H1 (cell line): ENCODE measurements around the gene ZNF546. TPM values are rescaled to one million over a fixed set of nuclear protein-coding genes. Genes with fewer than 3 reads are reported as not detected.

Source experiments
- CTCF ChIA-PET: fragments of 300-600 bp; sonication (Branson Sonifier 250); formaldehyde crosslinking; loops from one replicate; lab custom pipeline; 2021; ENCODE audit not compliant: partially characterized antibody; lab: Charles Lee
- POLR2A ChIA-PET: fragments of 300-600 bp; sonication (Branson Sonifier 250); formaldehyde crosslinking; loops from one replicate; lab custom pipeline; 2021; ENCODE audit warnings: inconsistent platforms; ENCODE audit not compliant: partially characterized antibody; lab: Charles Lee
- DNase-seq, 2 experiments: peaks; one replicate each; pipeline versions ENCODE4 v3.0.0 to v3.0.0-alpha.2; 2010 to 2022; ENCODE audit warnings: low spot score in 2 of 2, low read depth in 1 of 2, mixed read lengths in 1 of 2
- FAIRE-seq: peaks from 2 replicates; lab custom pipeline; 2011; peaks lifted over from hg19 to GRCh38; lab: Jason Lieb, UNC
- H2AFZ ChIP-seq: 2 replicates; pipeline ENCODE4 v1.8.1; 2012; ENCODE audit warnings: low read length, inconsistent platforms
- H2AK5ac ChIP-seq: 2 replicates; pipeline ENCODE4 v1.6.1; 2013; ENCODE audit warnings: low read depth, low read length
- H2BK120ac ChIP-seq: replicated peaks from 2 replicates; pipeline ENCODE3; 2013; ENCODE audit warnings: low read depth, low read length, inconsistent platforms
- H2BK12ac ChIP-seq: 2 replicates; pipeline ENCODE4 v1.6.1; 2013; ENCODE audit warnings: low read depth, low read length
- H2BK15ac ChIP-seq: 2 replicates; pipeline ENCODE4 v1.6.1; 2013; ENCODE audit warnings: low read length
- H2BK20ac ChIP-seq: 2 replicates; pipeline ENCODE4 v1.6.1; 2013; ENCODE audit warnings: low read length
- H2BK5ac ChIP-seq: 2 replicates; pipeline ENCODE4 v1.6.1; 2013; ENCODE audit warnings: low read depth, low read length
- H3K14ac ChIP-seq: 2 replicates; pipeline ENCODE4 v1.6.1; 2013; ENCODE audit warnings: inconsistent platforms; ENCODE audit not compliant: insufficient read length
- H3K18ac ChIP-seq: 2 replicates; pipeline ENCODE4 v1.6.1; 2013; ENCODE audit warnings: low read length; ENCODE audit errors: extremely low read depth
- H3K23ac ChIP-seq: 2 replicates; pipeline ENCODE4 v1.6.1; 2013; ENCODE audit warnings: inconsistent platforms; ENCODE audit not compliant: insufficient read length
- H3K23me2 ChIP-seq: 2 replicates; pipeline ENCODE4 v1.6.1; 2013; ENCODE audit warnings: low read depth, low read length
- H3K27ac ChIP-seq: 2 replicates; pipeline ENCODE4 v1.6.1; 2011; ENCODE audit warnings: low read depth, low read length, inconsistent platforms
- H3K27me3 ChIP-seq, 4 experiments: replicated peaks in 1 of 4; 1 replicate in 1 of 4; 2 replicates in 3 of 4; pipeline versions ENCODE4 v1.6.1 to v1.8.1; 2011 to 2013; ENCODE audit warnings: low read length in 3 of 4, mild to moderate bottlenecking in 3 of 4, inconsistent platforms in 2 of 4, mixed read lengths in 2 of 4, moderate library complexity in 1 of 4; ENCODE audit not compliant: control insufficient read depth in 3 of 4, insufficient read depth in 3 of 4; ENCODE audit errors: extremely low read depth in 1 of 4
- H3K36me3 ChIP-seq, 4 experiments: 2 replicates each; pipeline versions ENCODE4 v1.6.1 to v1.8.1; 2011 to 2013; ENCODE audit warnings: mild to moderate bottlenecking in 4 of 4, low read length in 3 of 4, moderate library complexity in 2 of 4, control low read depth in 1 of 4, inconsistent platforms in 1 of 4; ENCODE audit not compliant: insufficient read depth in 4 of 4, control insufficient read depth in 2 of 4
- H3K4ac ChIP-seq: replicated peaks from 2 replicates; pipeline ENCODE3; 2013; ENCODE audit warnings: low read length, low read depth, mixed read lengths, inconsistent platforms; ENCODE audit not compliant: insufficient read length
- H3K4me1 ChIP-seq, 4 experiments: replicated peaks in 1 of 4; 1 replicate in 1 of 4; 2 replicates in 3 of 4; pipeline versions ENCODE4 v1.6.1 to v1.8.1; 2011 to 2013; ENCODE audit warnings: low read length in 3 of 4, inconsistent platforms in 2 of 4, mixed read lengths in 1 of 4; ENCODE audit not compliant: insufficient read depth in 4 of 4, control insufficient read depth in 3 of 4
- H3K4me2 ChIP-seq, 2 experiments: 2 replicates each; pipeline versions ENCODE4 v1.6.1 to v1.8.1; 2011 to 2013; ENCODE audit warnings: low read depth in 2 of 2, low read length in 2 of 2, control low read depth in 1 of 2, inconsistent platforms in 1 of 2, mild to moderate bottlenecking in 1 of 2; ENCODE audit not compliant: insufficient read depth in 1 of 2
- H3K4me3 ChIP-seq, 4 experiments: fragments of 200-600, 300-600 bp in 1 of 4; sonication (generic), shearing (Covaris generic), sonication (Bioruptor Twin) in 1 of 4; 2 replicates each; pipeline versions ENCODE4 v1.5.1 to v1.8.1; 2011 to 2016; ENCODE audit warnings: low read length in 4 of 4, low read depth in 3 of 4, control low read depth in 2 of 4, inconsistent platforms in 2 of 4, mild to moderate bottlenecking in 2 of 4, mixed read lengths in 1 of 4, moderate library complexity in 1 of 4; ENCODE audit not compliant: insufficient read depth in 2 of 4; ENCODE audit errors: extremely low read depth in 1 of 4
- H3K56ac ChIP-seq: replicated peaks from 2 replicates; pipeline ENCODE3; 2013; ENCODE audit warnings: low read depth, mild to moderate bottlenecking, mixed read lengths, low read length, inconsistent platforms; ENCODE audit not compliant: insufficient read length
- H3K79me1 ChIP-seq: 2 replicates; pipeline ENCODE4 v1.6.1; 2013; ENCODE audit warnings: low read depth, low read length, control low read depth
- H3K79me2 ChIP-seq, 2 experiments: 2 replicates each; pipeline versions ENCODE4 v1.6.1 to v1.8.1; 2012 to 2013; ENCODE audit warnings: low read length in 2 of 2, mild to moderate bottlenecking in 2 of 2, inconsistent platforms in 1 of 2; ENCODE audit not compliant: insufficient read depth in 2 of 2, control insufficient read depth in 1 of 2
- H3K9ac ChIP-seq, 4 experiments: replicated peaks in 1 of 4; 1 replicate in 1 of 4; 2 replicates in 3 of 4; pipeline versions ENCODE4 v1.6.1 to v1.8.1; 2011 to 2013; ENCODE audit warnings: low read depth in 3 of 4, low read length in 3 of 4, control low read depth in 2 of 4, mild to moderate bottlenecking in 2 of 4, moderate library complexity in 2 of 4, inconsistent platforms in 1 of 4; ENCODE audit errors: extremely low read depth in 1 of 4
- H3K9me3 ChIP-seq, 2 experiments: 2 replicates each; pipeline versions ENCODE4 v1.6.1 to v1.8.1; 2012 to 2013; ENCODE audit warnings: mild to moderate bottlenecking in 2 of 2, moderate library complexity in 2 of 2, control low read depth in 1 of 2, inconsistent platforms in 1 of 2, low read depth in 1 of 2, low read length in 1 of 2, mixed read lengths in 1 of 2; ENCODE audit not compliant: insufficient read depth in 2 of 2
- H4K20me1 ChIP-seq, 2 experiments: replicated peaks in 1 of 2; 2 replicates each; pipeline versions ENCODE3 to v1.8.1; 2011 to 2013; ENCODE audit warnings: inconsistent platforms in 2 of 2, low read length in 2 of 2, mild to moderate bottlenecking in 1 of 2; ENCODE audit not compliant: insufficient read depth in 2 of 2, control insufficient read depth in 1 of 2
- H4K5ac ChIP-seq: 2 replicates; pipeline ENCODE4 v1.6.1; 2013; ENCODE audit warnings: low read length, low read depth, mixed read lengths, inconsistent platforms; ENCODE audit not compliant: insufficient read length
- H4K8ac ChIP-seq: 2 replicates; pipeline ENCODE4 v1.8.0; 2013; ENCODE audit warnings: mild to moderate bottlenecking, moderate library complexity, low read length, inconsistent platforms; ENCODE audit not compliant: insufficient read depth; ENCODE audit errors: extremely low read depth
- H4K91ac ChIP-seq: replicated peaks from 2 replicates; pipeline ENCODE3; 2013; ENCODE audit warnings: low read length, mixed read lengths, inconsistent platforms; ENCODE audit not compliant: insufficient read length
- BRCA1 ChIP-seq: IDR thresholded peaks from 2 replicates; pipeline ENCODE4 v1.6.1; 2012; ENCODE audit warnings: low read depth, low read length, improper control_type of control experiment
- CEBPB ChIP-seq: IDR thresholded peaks from 2 replicates; pipeline ENCODE4 v1.6.1; 2012; ENCODE audit warnings: low read depth, low read length
- CTBP2 ChIP-seq: IDR thresholded peaks from 2 replicates; pipeline ENCODE4 v1.7.0; 2011; ENCODE audit warnings: borderline replicate concordance, mild to moderate bottlenecking, moderate library complexity, mixed read lengths, low read length; ENCODE audit not compliant: insufficient read depth, insufficient read length
- EZH2 ChIP-seq: fragments of 200-600 bp; sonication (generic); IDR thresholded peaks from 2 replicates; pipeline ENCODE4 v1.7.1; 2012; ENCODE audit warnings: low read depth, mild to moderate bottlenecking, moderate library complexity, low read length, inconsistent platforms; ENCODE audit not compliant: severe bottlenecking
- KDM1A ChIP-seq: fragments of 200-600, 300-600 bp; sonication (generic); IDR thresholded peaks from 2 replicates; pipeline ENCODE4 v1.7.1; 2016; ENCODE audit warnings: mild to moderate bottlenecking, low read length, borderline replicate concordance
- MAX ChIP-seq: IDR thresholded peaks from 2 replicates; pipeline ENCODE4 v1.6.1; 2012; ENCODE audit warnings: inconsistent platforms
- NANOG ChIP-seq: IDR thresholded peaks from 2 replicates; pipeline ENCODE4 v1.6.1; 2011; ENCODE audit warnings: low read length, low read depth, mild to moderate bottlenecking, inconsistent platforms; ENCODE audit not compliant: insufficient read depth, poor library complexity, severe bottlenecking
- POU5F1 ChIP-seq: IDR thresholded peaks from 2 replicates; pipeline ENCODE4 v1.6.1; 2011; ENCODE audit warnings: low read depth, mild to moderate bottlenecking, low read length, moderate library complexity
- SIN3A ChIP-seq, 2 experiments: IDR thresholded peaks in 1 of 2; conservative IDR thresholded peaks in 1 of 2; 2 replicates each; pipeline ENCODE4 v1.6.1; 2011 to 2012; ENCODE audit warnings: low read length in 2 of 2, improper control_type of control experiment in 1 of 2, low read depth in 1 of 2, mild to moderate bottlenecking in 1 of 2
- SUZ12 ChIP-seq: fragments of 200-600 bp; sonication (generic); IDR thresholded peaks from 2 replicates; pipeline ENCODE4 v1.6.1; 2012; ENCODE audit warnings: mild to moderate bottlenecking, inconsistent platforms, low read length, moderate library complexity, mixed read lengths
- TBP ChIP-seq: IDR thresholded peaks from 2 replicates; pipeline ENCODE4 v1.6.1; 2011; ENCODE audit warnings: low read depth, low read length, improper control_type of control experiment
- WGBS, 2 experiments: shearing (Covaris generic) in 1 of 2; methylation state at CpG; one replicate each; pipeline versions ENCODE4 v1.1.6 to v1.1.7; 2013 to 2015; ENCODE audit warnings: low lambda C conversion rate in 2 of 2, mixed read lengths in 2 of 2, inconsistent platforms in 1 of 2, low coverage in 1 of 2, missing lambda C conversion rate in 1 of 2; ENCODE audit not compliant: insufficient replicate concordance in 2 of 2, insufficient coverage in 1 of 2, insufficient read length in 1 of 2; ENCODE audit errors: extremely low coverage in 1 of 2, missing lambda C conversion rate in 1 of 2; 5-methylcytosine and 5-hydroxymethylcytosine counted together
- polyA plus RNA-seq, 7 experiments: library from polyadenylated mRNA; depleted of rRNA in 3 of 7; stranded (reverse) in 5 of 7; unstranded in 2 of 7; fragments of >200 nt in 5 of 7; fragments of 200-250 nt in 2 of 7; gene quantifications; 1 replicate in 5 of 7; 2 replicates in 1 of 7; 4 replicates in 1 of 7; pipeline versions ENCODE4 v1.2.1 to v1.2.3, GENCODE V29; 2011 to 2013; ENCODE audit warnings: missing spikeins in 2 of 7, mixed read lengths in 2 of 7
- total RNA-seq: library from RNA; stranded (reverse); fragmentation: NEBNext Ultra II Directional; extraction: Animal tissue kit (Norgen Biotek cat#: 25700); gene quantifications from 2 replicates; pipeline ENCODE4 v1.2.1, GENCODE V29; 2021
- TF ChIP-seq, protein P1 (sequence below): IDR thresholded peaks from 2 replicates; pipeline ENCODE4 v1.6.1; 2011; ENCODE audit warnings: low read length, improper control_type of control experiment

The ZNF546 gene
- total and polyA plus RNA-seq, 2 of the 8 experiments (the other 6 are each of a cell fraction or from before 2014, with no cell fraction given), result 0.21 to 1.1 TPM

- FAIRE-seq (no peak), DNase-seq (no peak)
- H3K9me3 ChIP-seq, result peaks cover 61 to 62% of the 10 kb centered on the region in 2 experiments
- no peak overlapping the region for H2BK20ac ChIP-seq
- no peak overlapping the region for H3K14ac ChIP-seq
- CTCF ChIA-PET, result no interaction called here
- H3K27me3 ChIP-seq, result no peaks in the 10 kb centered on the region
- H4K8ac ChIP-seq, result no peak overlapping the region
- no peak overlapping the region for H3K4me3 ChIP-seq
- no peaks in the 10 kb centered on the region for H4K20me1 ChIP-seq
- peaks cover 0 to 43% (median 19%) of the 10 kb centered on the region in 4 experiments; a peak in 3 of 8 replicates for H3K36me3 ChIP-seq
- POLR2A ChIA-PET, result no interaction called here
- no peak overlapping the region for H2BK12ac ChIP-seq
- H3K4me1 ChIP-seq, result no peaks in the 10 kb centered on the region
- no peaks in the 10 kb centered on the region for H3K79me1 ChIP-seq
- no peak overlapping the region for H3K18ac ChIP-seq
- H3K79me2 ChIP-seq, result no peaks in the 10 kb centered on the region
- H3K9ac ChIP-seq, result no peak overlapping the region
- H2AFZ ChIP-seq, result no peak overlapping the region
- no peak overlapping the region for H3K23ac ChIP-seq
- H4K5ac ChIP-seq, result no peak overlapping the region
- H2BK5ac ChIP-seq, result no peak overlapping the region
- H4K91ac ChIP-seq, result no peak overlapping the region
- no peak overlapping the region for H3K4ac ChIP-seq
- H3K27ac ChIP-seq, result no peak overlapping the region
- H3K4me2 ChIP-seq, result no peak overlapping the region
- no peak overlapping the region for H2AK5ac ChIP-seq
- no peaks in the 10 kb centered on the region for H3K23me2 ChIP-seq
- no peak overlapping the region for H2BK120ac ChIP-seq
- H2BK15ac ChIP-seq, result no peak overlapping the region
- no peak overlapping the region for H3K56ac ChIP-seq
- 92% methylated on average over 4 of the region's 4 CpGs; no CpG with 5 or more reads in 1 of the 2 experiments for WGBS, 2 experiments
- TF ChIP-seq SIN3A (conservative IDR thresholded peaks at IDR 0.05 in 1 of 2, IDR thresholded peaks at IDR 0.05 in 1 of 2; ENCODE audit: low read depth in 1 of 2, low read length in 2 of 2), result no peak
- TF ChIP-seq NANOG, result no peak
- no peak for TF ChIP-seq BRCA1
- no peak for TF ChIP-seq CTBP2
- TF ChIP-seq CEBPB, result no peak
- no peak for TF ChIP-seq POU5F1
- TF ChIP-seq EZH2, result no peak
- TF ChIP-seq SUZ12, result no peak
- TF ChIP-seq TBP, result no peak
- TF ChIP-seq KDM1A, result no peak
- TF ChIP-seq, protein P1, sequence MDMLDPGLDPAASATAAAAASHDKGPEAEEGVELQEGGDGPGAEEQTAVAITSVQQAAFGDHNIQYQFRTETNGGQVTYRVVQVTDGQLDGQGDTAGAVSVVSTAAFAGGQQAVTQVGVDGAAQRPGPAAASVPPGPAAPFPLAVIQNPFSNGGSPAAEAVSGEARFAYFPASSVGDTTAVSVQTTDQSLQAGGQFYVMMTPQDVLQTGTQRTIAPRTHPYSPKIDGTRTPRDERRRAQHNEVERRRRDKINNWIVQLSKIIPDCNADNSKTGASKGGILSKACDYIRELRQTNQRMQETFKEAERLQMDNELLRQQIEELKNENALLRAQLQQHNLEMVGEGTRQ, result no peak
- TF ChIP-seq MAX, result no peak
Measured at GRCh38 chr19:40035996-40036395, 39.1 kb downstream of the ZNF546 start.
